ENCODE results near the gene NGF. TPM values are rescaled to one million over a fixed set of nuclear protein-coding genes. Genes with fewer than 3 reads are reported as not detected.

Gene NGF
- total and polyA plus RNA-seq, 2 donors (not counting 1 experiment from before 2014, with no cell fraction given), result not detected

GRCh38 chr1:115325874-115326273 is 12.2 kb downstream of the NGF start:
- Histone ChIP-seq H3K27ac (ENCODE audit: low read length in 2 of 2) (no peak overlapping the region), H3K9ac (ENCODE audit: low read length) (no peak overlapping the region), H3K79me2 (ENCODE audit: control insufficient read depth, insufficient read depth, low read length) (no peaks in the 10 kb centered on the region), H3K4me2 (replicated peaks; ENCODE audit: low read depth, low read length, poor library complexity, severe bottlenecking) (no peak overlapping the region), H4K20me1 (ENCODE audit: control insufficient read depth, insufficient read depth, low read length, poor library complexity, severe bottlenecking) (no peaks in the 10 kb centered on the region), H3K27me3 (replicated peaks in 1 of 4; ENCODE audit: control extremely low read depth in 1 of 4, control insufficient read depth in 3 of 4, insufficient read depth in 4 of 4, low read length in 3 of 4) (peaks cover 0 to 4% (median 0%) of the 10 kb centered on the region in 4 experiments), H3K4me1 (ENCODE audit: control insufficient read depth in 2 of 2, insufficient read depth in 2 of 2, low read length in 2 of 2) (no peaks in the 10 kb centered on the region), H3K36me3 (replicated peaks in 1 of 2; ENCODE audit: control extremely low read depth in 1 of 2, control insufficient read depth in 1 of 2, extremely low read depth in 1 of 2, insufficient read depth in 2 of 2, low read length in 1 of 2) (no peaks in the 10 kb centered on the region), H2AFZ (ENCODE audit: insufficient read depth, low read depth, low read length, poor library complexity, severe bottlenecking) (no peak overlapping the region), H3K9me3 (ENCODE audit: control extremely low read depth in 1 of 3, control insufficient read depth in 2 of 3, insufficient read depth in 1 of 3, low read length in 2 of 3) (no peaks in the 10 kb centered on the region), H3K4me3 (ENCODE audit: control extremely low read depth in 1 of 5, extremely low read depth in 1 of 5, insufficient read depth in 1 of 5, low read depth in 2 of 5, low read length in 4 of 5) (no peak overlapping the region)
- H3K9me3 Mint-ChIP-seq (ENCODE audit: insufficient read depth), result no peaks in the 10 kb centered on the region
- no peak for TF ChIP-seq EZH2 (IDR thresholded peaks at IDR 0.05; ENCODE audit: borderline replicate concordance, insufficient read depth, low read depth, low read length, poor library complexity, severe bottlenecking)
- TF ChIP-seq CTCF (IDR thresholded peaks at IDR 0.05), result no peak
- ChIA-PET POLR2A (no interaction called here), CTCF (no interaction called here)
- H3K27me3 Mint-ChIP-seq, result peaks cover 10% of the 10 kb centered on the region
- intact Hi-C loops (cut with micrococcal nuclease), result no loop called here
- WGBS (ENCODE audit: insufficient coverage), result 73% methylated on average over 5 of the region's 5 CpGs
- DNase-seq, result no peak
- H3K27ac Mint-ChIP-seq, result no peak overlapping the region
- no peak for ATAC-seq (ENCODE audit: low read depth)
- no peak overlapping the region for H3K4me3 Mint-ChIP-seq
- H3K4me1 Mint-ChIP-seq, result no peaks in the 10 kb centered on the region

- ATAC-seq (ENCODE audit: low read depth) (no peak), DNase-seq (no peak)
- ChIA-PET POLR2A (no interaction called here), CTCF (no interaction called here)
- Histone ChIP-seq H3K27ac (ENCODE audit: low read length in 2 of 2) (no peak overlapping the region), H3K4me3 (ENCODE audit: control extremely low read depth in 1 of 5, extremely low read depth in 1 of 5, insufficient read depth in 1 of 5, low read depth in 2 of 5, low read length in 4 of 5) (no peak overlapping the region), H3K9me3 (ENCODE audit: control extremely low read depth in 1 of 3, control insufficient read depth in 2 of 3, insufficient read depth in 1 of 3, low read length in 2 of 3) (no peaks in the 10 kb centered on the region), H3K4me2 (replicated peaks; ENCODE audit: low read depth, low read length, poor library complexity, severe bottlenecking) (no peak overlapping the region), H2AFZ (ENCODE audit: insufficient read depth, low read depth, low read length, poor library complexity, severe bottlenecking) (no peak overlapping the region), H3K9ac (ENCODE audit: low read length) (no peak overlapping the region), H3K4me1 (ENCODE audit: control insufficient read depth in 2 of 2, insufficient read depth in 2 of 2, low read length in 2 of 2) (no peaks in the 10 kb centered on the region), H3K79me2 (ENCODE audit: control insufficient read depth, insufficient read depth, low read length) (no peaks in the 10 kb centered on the region), H3K36me3 (replicated peaks in 1 of 2; ENCODE audit: control extremely low read depth in 1 of 2, control insufficient read depth in 1 of 2, extremely low read depth in 1 of 2, insufficient read depth in 2 of 2, low read length in 1 of 2) (no peaks in the 10 kb centered on the region), H4K20me1 (ENCODE audit: control insufficient read depth, insufficient read depth, low read length, poor library complexity, severe bottlenecking) (no peaks in the 10 kb centered on the region), H3K27me3 (replicated peaks in 1 of 4; ENCODE audit: control extremely low read depth in 1 of 4, control insufficient read depth in 3 of 4, insufficient read depth in 4 of 4, low read length in 3 of 4) (peaks cover 0 to 5% (median 0%) of the 10 kb centered on the region in 4 experiments)
- TF ChIP-seq CTCF (IDR thresholded peaks at IDR 0.05) (no peak), EZH2 (IDR thresholded peaks at IDR 0.05; ENCODE audit: borderline replicate concordance, insufficient read depth, low read depth, low read length, poor library complexity, severe bottlenecking) (no peak)
- intact Hi-C loops (cut with micrococcal nuclease), result no loop called here
- WGBS (ENCODE audit: insufficient coverage), result 93% methylated on average over 6 of the region's 8 CpGs
- no peak overlapping the region for H3K27ac Mint-ChIP-seq
- no peak overlapping the region for H3K4me3 Mint-ChIP-seq
- no peaks in the 10 kb centered on the region for H3K9me3 Mint-ChIP-seq (ENCODE audit: insufficient read depth)
- no peaks in the 10 kb centered on the region for H3K4me1 Mint-ChIP-seq
- H3K27me3 Mint-ChIP-seq, result peaks cover 10% of the 10 kb centered on the region
Measured at GRCh38 chr1:115324649-115325420, 13.2 kb downstream of the NGF start.
